ENCODE results near the gene PLXDC2.

The PLXDC2 gene

GRCh38 chr10:20303453-20304152 lies 487.4 kb downstream of the PLXDC2 start:
- H3K27ac Mint-ChIP-seq: no peak overlapping the region

GRCh38 chr10:20313665-20314064 lies 497.4 kb downstream of the PLXDC2 start:
- DNase-seq: no peak
- Mint-ChIP-seq H3K27me3 (no peaks in the 10 kb centered on the region), H3K4me3 (no peak overlapping the region), H3K4me1 (no peaks in the 10 kb centered on the region), H3K36me3 (no peaks in the 10 kb centered on the region), H3K27ac (no peak overlapping the region), H3K9me3 (peaks cover 32% of the 10 kb centered on the region)
- CTCF ChIA-PET: no interaction called here

More at GRCh38 chr10:20303453-20304152, 487.4 kb downstream of the PLXDC2 start:
- Mint-ChIP-seq H3K36me3 (no peaks in the 10 kb centered on the region), H3K4me3 (no peak overlapping the region), H3K4me1 (no peaks in the 10 kb centered on the region), H3K27me3 (no peaks in the 10 kb centered on the region), H3K9me3 (peaks cover 18% of the 10 kb centered on the region)
- DNase-seq: no peak
- CTCF ChIA-PET: no interaction called here

- CTCF ChIA-PET: no interaction called here
- no peaks in the 10 kb centered on the region for H3K27me3 Mint-ChIP-seq
- H3K4me1 Mint-ChIP-seq: no peaks in the 10 kb centered on the region
- DNase-seq: no peak
- no peak overlapping the region for H3K4me3 Mint-ChIP-seq
- H3K9me3 Mint-ChIP-seq: peaks cover 27% of the 10 kb centered on the region
- H3K27ac Mint-ChIP-seq: no peak overlapping the region
- H3K36me3 Mint-ChIP-seq: no peaks in the 10 kb centered on the region
These were observed 498.2 kb downstream of the PLXDC2 start for GRCh38 chr10:20314431-20314830.

GRCh38 chr10:20327954-20328353 lies 511.7 kb downstream of the PLXDC2 start:
- Mint-ChIP-seq H3K9me3 (peaks cover 7% of the 10 kb centered on the region), H3K4me3 (no peak overlapping the region)

GRCh38 chr10:20330246-20330645 lies 514.0 kb downstream of the PLXDC2 start:
- peaks cover 5% of the 10 kb centered on the region for H3K9me3 Mint-ChIP-seq
- CTCF ChIA-PET: no interaction called here
- H3K4me3 Mint-ChIP-seq: no peak overlapping the region
- no peaks in the 10 kb centered on the region for H3K36me3 Mint-ChIP-seq
- H3K27ac Mint-ChIP-seq: no peak overlapping the region
- no peaks in the 10 kb centered on the region for H3K27me3 Mint-ChIP-seq
- H3K4me1 Mint-ChIP-seq: no peaks in the 10 kb centered on the region
- DNase-seq: no peak

More at GRCh38 chr10:20327954-20328353, 511.7 kb downstream of the PLXDC2 start:
- H3K36me3 Mint-ChIP-seq: no peaks in the 10 kb centered on the region
- H3K4me1 Mint-ChIP-seq: no peaks in the 10 kb centered on the region
- H3K27ac Mint-ChIP-seq: no peak overlapping the region
- CTCF ChIA-PET: no interaction called here
- no peak for DNase-seq
- H3K27me3 Mint-ChIP-seq: no peaks in the 10 kb centered on the region

- DNase-seq: no peak
- no peaks in the 10 kb centered on the region for H3K27me3 Mint-ChIP-seq
- H3K9me3 Mint-ChIP-seq: peaks cover 8% of the 10 kb centered on the region
- H3K36me3 Mint-ChIP-seq: no peaks in the 10 kb centered on the region
- H3K4me3 Mint-ChIP-seq: no peak overlapping the region
- H3K27ac Mint-ChIP-seq: no peak overlapping the region
- H3K4me1 Mint-ChIP-seq: no peaks in the 10 kb centered on the region
- CTCF ChIA-PET: no interaction called here
These were observed 518.3 kb downstream of the PLXDC2 start for GRCh38 chr10:20334559-20334958.

All from activated naive CD4-positive, alpha-beta T cell treated with anti-CD3 and anti-CD28 coated beads, Interleukin-2, amount 10 ng/mL, durations not matched to agents 7 days and 5 days (primary cell).